GM10266 (cell line): ENCODE data around the gene ERBIN.

Experiments
- DNase-seq: peaks from one replicate; pipeline ENCODE4 v3.0.0; 2012; ENCODE audit errors: extremely low spot score
- TF ChIP-seq, protein P1 (sequence below): IDR thresholded peaks from 2 replicates; pipeline ENCODE4 v1.5.1; 2012; ENCODE audit warnings: mild to moderate bottlenecking, low read depth; ENCODE audit not compliant: control insufficient read depth, insufficient read depth; ENCODE audit errors: missing control alignments

Gene ERBIN

DNA sequence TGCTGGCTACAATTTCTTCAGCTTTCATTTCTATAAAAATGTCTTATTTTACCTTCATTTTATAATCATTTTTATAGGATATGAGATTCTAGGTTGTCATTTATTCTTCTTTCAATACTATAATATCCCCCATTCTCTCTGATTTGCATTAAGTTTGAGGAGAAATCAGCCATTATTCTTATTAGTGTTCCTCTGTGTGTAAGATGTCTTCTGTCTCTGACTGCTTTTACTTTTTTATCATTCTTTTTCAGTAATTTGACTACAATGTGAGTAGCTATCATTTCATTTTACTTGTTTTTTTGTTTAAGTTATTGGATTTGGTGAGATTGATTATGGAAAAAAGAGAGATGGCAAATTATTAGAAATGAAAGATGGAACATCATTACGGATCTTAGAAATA, 204.1 kb downstream of the ERBIN start:
- TF ChIP-seq, protein P1, sequence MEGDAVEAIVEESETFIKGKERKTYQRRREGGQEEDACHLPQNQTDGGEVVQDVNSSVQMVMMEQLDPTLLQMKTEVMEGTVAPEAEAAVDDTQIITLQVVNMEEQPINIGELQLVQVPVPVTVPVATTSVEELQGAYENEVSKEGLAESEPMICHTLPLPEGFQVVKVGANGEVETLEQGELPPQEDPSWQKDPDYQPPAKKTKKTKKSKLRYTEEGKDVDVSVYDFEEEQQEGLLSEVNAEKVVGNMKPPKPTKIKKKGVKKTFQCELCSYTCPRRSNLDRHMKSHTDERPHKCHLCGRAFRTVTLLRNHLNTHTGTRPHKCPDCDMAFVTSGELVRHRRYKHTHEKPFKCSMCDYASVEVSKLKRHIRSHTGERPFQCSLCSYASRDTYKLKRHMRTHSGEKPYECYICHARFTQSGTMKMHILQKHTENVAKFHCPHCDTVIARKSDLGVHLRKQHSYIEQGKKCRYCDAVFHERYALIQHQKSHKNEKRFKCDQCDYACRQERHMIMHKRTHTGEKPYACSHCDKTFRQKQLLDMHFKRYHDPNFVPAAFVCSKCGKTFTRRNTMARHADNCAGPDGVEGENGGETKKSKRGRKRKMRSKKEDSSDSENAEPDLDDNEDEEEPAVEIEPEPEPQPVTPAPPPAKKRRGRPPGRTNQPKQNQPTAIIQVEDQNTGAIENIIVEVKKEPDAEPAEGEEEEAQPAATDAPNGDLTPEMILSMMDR = no peak
- DNase-seq = no peak
